H9 (cell line): ENCODE results near the gene SLC9A6. TPM values are rescaled to one million over a fixed set of nuclear protein-coding genes. Genes with fewer than 3 reads are reported as not detected.
"Not testable (repeated sequence)": the region's sequence is repeated elsewhere in the genome, so short reads cannot be mapped to it uniquely, and the experiment has no call there.

Source experiments
- DNase-seq: peaks from one replicate; pipeline ENCODE4 v3.0.0-alpha.2; 2017
- H2AFZ ChIP-seq: one replicate; pipeline ENCODE4 v1.6.1; 2013; ENCODE audit warnings: mild to moderate bottlenecking, low read length, control low read depth, moderate library complexity
- H2AK5ac ChIP-seq: 2 replicates; pipeline ENCODE4 v1.6.1; 2013; ENCODE audit warnings: low read length, control low read depth, mixed read lengths; ENCODE audit not compliant: insufficient read length
- H2BK120ac ChIP-seq: one replicate; pipeline ENCODE4 v1.6.1; 2013; ENCODE audit warnings: low read depth, mild to moderate bottlenecking, low read length, control low read depth, inconsistent platforms; ENCODE audit not compliant: poor library complexity, severe bottlenecking
- H2BK12ac ChIP-seq: 2 replicates; pipeline ENCODE4 v1.6.1; 2013; ENCODE audit warnings: low read length, control low read depth, mixed read lengths, low read depth; ENCODE audit not compliant: insufficient read length
- H2BK15ac ChIP-seq: 2 replicates; pipeline ENCODE4 v1.6.1; 2013; ENCODE audit warnings: low read depth, low read length, control low read depth
- H2BK20ac ChIP-seq: one replicate; pipeline ENCODE4 v1.6.1; 2013; ENCODE audit warnings: low read depth, mild to moderate bottlenecking, low read length, control low read depth, inconsistent platforms; ENCODE audit not compliant: poor library complexity, severe bottlenecking
- H2BK5ac ChIP-seq: 2 replicates; pipeline ENCODE4 v1.6.1; 2013; ENCODE audit warnings: low read length, control low read depth, mixed read lengths; ENCODE audit not compliant: insufficient read length
- H3K14ac ChIP-seq: 2 replicates; pipeline ENCODE4 v1.6.1; 2013; ENCODE audit warnings: low read length, control low read depth; ENCODE audit not compliant: insufficient read depth
- H3K18ac ChIP-seq: 2 replicates; pipeline ENCODE4 v1.6.1; 2013; ENCODE audit warnings: low read depth, mild to moderate bottlenecking, mixed read lengths, low read length, control low read depth; ENCODE audit not compliant: insufficient read length
- H3K23ac ChIP-seq: 2 replicates; pipeline ENCODE4 v1.6.1; 2013; ENCODE audit warnings: low read length, control low read depth, mixed read lengths, low read depth; ENCODE audit not compliant: insufficient read length
- H3K23me2 ChIP-seq: 2 replicates; pipeline ENCODE4 v1.6.1; 2013; ENCODE audit warnings: low read depth, mild to moderate bottlenecking, mixed read lengths, low read length, control low read depth; ENCODE audit not compliant: insufficient read length, poor library complexity, severe bottlenecking
- H3K27ac ChIP-seq: 2 replicates; pipeline ENCODE4 v1.5.1; 2013; ENCODE audit warnings: low read length, control low read depth, mixed read lengths, low read depth; ENCODE audit not compliant: insufficient read length
- H3K27me3 ChIP-seq: 2 replicates; pipeline ENCODE4 v1.6.1; 2013; ENCODE audit warnings: low read length, control low read depth, inconsistent platforms; ENCODE audit not compliant: insufficient read depth
- H3K4ac ChIP-seq: 2 replicates; pipeline ENCODE4 v1.6.1; 2013; ENCODE audit warnings: low read depth, mild to moderate bottlenecking, control low read depth, inconsistent platforms, low read length, moderate library complexity
- H3K4me1 ChIP-seq: 2 replicates; pipeline ENCODE4 v1.6.1; 2013; ENCODE audit warnings: low read length, control low read depth, inconsistent platforms; ENCODE audit not compliant: insufficient read depth
- H3K4me2 ChIP-seq: 2 replicates; pipeline ENCODE4 v1.6.1; 2013; ENCODE audit warnings: low read length, control low read depth, mixed read lengths; ENCODE audit not compliant: insufficient read length, insufficient read depth
- H3K56ac ChIP-seq: 2 replicates; pipeline ENCODE4 v1.6.1; 2013; ENCODE audit warnings: low read depth, mild to moderate bottlenecking, mixed read lengths, low read length, control low read depth; ENCODE audit not compliant: insufficient read length
- H3K79me1 ChIP-seq: 2 replicates; pipeline ENCODE4 v1.6.1; 2013; ENCODE audit warnings: low read depth, mild to moderate bottlenecking, moderate library complexity, low read length, control low read depth, inconsistent platforms; ENCODE audit not compliant: insufficient read depth, poor library complexity, severe bottlenecking
- H3K79me2 ChIP-seq: 2 replicates; pipeline ENCODE4 v1.6.1; 2013; ENCODE audit warnings: low read length, control low read depth, inconsistent platforms; ENCODE audit not compliant: insufficient read depth
- H3K9ac ChIP-seq: 2 replicates; pipeline ENCODE4 v1.6.1; 2013; ENCODE audit warnings: low read length, control low read depth, mixed read lengths; ENCODE audit not compliant: insufficient read length; ENCODE audit errors: extremely low read depth
- H3K9me3 ChIP-seq: one replicate; pipeline ENCODE4 v1.6.1; 2013; ENCODE audit warnings: low read depth, low read length, inconsistent platforms; ENCODE audit not compliant: control insufficient read depth
- H3T11ph ChIP-seq: one replicate; pipeline ENCODE4 v1.6.1; 2013; ENCODE audit warnings: mild to moderate bottlenecking, low read length, control low read depth, inconsistent platforms
- H4K20me1 ChIP-seq: one replicate; pipeline ENCODE4 v1.6.1; 2013; ENCODE audit not compliant: control insufficient read depth, insufficient read length, insufficient read depth
- H4K5ac ChIP-seq: 2 replicates; pipeline ENCODE4 v1.6.1; 2013; ENCODE audit warnings: low read depth, mild to moderate bottlenecking, mixed read lengths, low read length, control low read depth; ENCODE audit not compliant: insufficient read length
- H4K8ac ChIP-seq: replicated peaks from 2 replicates; pipeline ENCODE4 v1.6.1; 2013; ENCODE audit warnings: low read length, control low read depth, mixed read lengths, low read depth; ENCODE audit not compliant: insufficient read length
- H4K91ac ChIP-seq: 2 replicates; pipeline ENCODE4 v1.6.1; 2013; ENCODE audit warnings: low read depth, mild to moderate bottlenecking, moderate library complexity, mixed read lengths, low read length, control low read depth; ENCODE audit not compliant: insufficient read length
- H3K27ac Mint-ChIP-seq, 3 experiments: 2 replicates in 2 of 3; 3 replicates in 1 of 3; pipeline ENCODE4 v1.8.0; 2020 to 2021; ENCODE audit warnings: mixed read lengths in 3 of 3, mild to moderate bottlenecking in 1 of 3, moderate library complexity in 1 of 3
- H3K27me3 Mint-ChIP-seq: 2 replicates; pipeline ENCODE4 v1.8.0; 2021; ENCODE audit warnings: low read depth, mild to moderate bottlenecking, moderate library complexity, mixed read lengths
- H3K36me3 Mint-ChIP-seq, 3 experiments: 2 replicates in 2 of 3; 3 replicates in 1 of 3; pipeline ENCODE4 v1.8.0; 2020 to 2021; ENCODE audit warnings: low read depth in 3 of 3, mixed read lengths in 3 of 3; ENCODE audit not compliant: insufficient read depth in 1 of 3
- H3K4me1 Mint-ChIP-seq, 2 experiments: 2 replicates each; pipeline ENCODE4 v1.8.0; 2020; ENCODE audit warnings: mixed read lengths in 2 of 2
- H3K4me3 Mint-ChIP-seq, 2 experiments: 2 replicates in 1 of 2; 3 replicates in 1 of 2; pipeline ENCODE4 v1.8.0; 2020 to 2021; ENCODE audit warnings: mild to moderate bottlenecking in 2 of 2, mixed read lengths in 2 of 2, moderate library complexity in 1 of 2
- H3K9me3 Mint-ChIP-seq, 2 experiments: 2 replicates in 1 of 2; 3 replicates in 1 of 2; pipeline ENCODE4 v1.8.0; 2020; ENCODE audit warnings: mild to moderate bottlenecking in 2 of 2, mixed read lengths in 2 of 2, moderate library complexity in 1 of 2
- WGBS: extraction: QIAGEN DNeasy Blood & Tissue Kit; methylation state at CpG from one replicate; pipeline ENCODE4 v1.1.7; 2013; ENCODE audit warnings: missing lambda C conversion rate, low lambda C conversion rate, mixed read lengths; ENCODE audit not compliant: insufficient read length; ENCODE audit errors: extremely low coverage; 5-methylcytosine and 5-hydroxymethylcytosine counted together
- total RNA-seq: library from RNA; stranded (reverse); gene quantifications from 2 replicates; pipeline ENCODE4 v1.2.1, GENCODE V29; 2021
- TF ChIP-seq, protein P1 (sequence below): fragments of 200-600 bp; sonication (generic); conservative IDR thresholded peaks from 3 replicates; pipeline ENCODE4 v1.8.0; 2021; ENCODE audit warnings: antibody characterized with exemption, mild to moderate bottlenecking

Gene SLC9A6
- total RNA-seq, 1 experiment from 2014 or later = 12.3 TPM

DNA sequence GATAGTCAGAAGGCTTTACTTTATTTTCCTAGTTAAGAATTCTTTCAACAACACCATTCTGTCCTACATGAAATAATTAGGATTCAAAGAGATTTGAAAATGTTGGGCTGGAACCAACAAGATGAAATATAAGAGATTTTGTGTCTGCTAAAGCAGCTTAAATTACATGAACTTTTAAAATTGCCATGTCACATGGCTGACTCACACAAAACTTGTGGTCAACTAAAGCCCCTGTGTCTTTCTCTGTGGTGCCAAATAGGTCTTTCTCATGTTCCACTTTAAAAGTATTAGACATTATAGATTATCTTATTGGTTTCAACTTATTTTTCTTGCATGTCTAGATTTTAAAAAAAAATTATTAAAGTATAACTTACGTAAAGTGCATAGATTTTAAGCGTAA, 101.3 kb downstream of the SLC9A6 start:
- Histone ChIP-seq H3K56ac (no peak overlapping the region), H2BK120ac (no peak overlapping the region), H3K23me2 (no peaks in the 10 kb centered on the region), H3K4ac (no peak overlapping the region), H3K79me1 (no peaks in the 10 kb centered on the region), H4K20me1 (no peaks in the 10 kb centered on the region), H3T11ph (no peak overlapping the region), H2BK5ac (no peak overlapping the region), H4K8ac (no peak overlapping the region), H3K14ac (no peak overlapping the region), H4K91ac (no peak overlapping the region), H3K23ac (no peak overlapping the region), H2BK20ac (no peak overlapping the region), H2AFZ (no peak overlapping the region), H4K5ac (no peak overlapping the region), H3K18ac (no peak overlapping the region), H3K9me3 (no peaks in the 10 kb centered on the region), H2BK12ac (no peak overlapping the region), H3K27me3 (no peaks in the 10 kb centered on the region), H3K9ac (no peak overlapping the region), H2AK5ac (no peak overlapping the region), H2BK15ac (no peak overlapping the region), H3K27ac (no peak overlapping the region), H3K4me1 (no peaks in the 10 kb centered on the region), H3K4me2 (no peak overlapping the region), H3K79me2 (no peaks in the 10 kb centered on the region)
- Mint-ChIP-seq H3K4me1 (peaks cover 0 to 3% of the 10 kb centered on the region in 2 experiments; a peak in 1 of 4 replicates), H3K36me3 (peaks cover 0 to 2% (median 0%) of the 10 kb centered on the region in 3 experiments; a peak in 3 of 7 replicates), H3K27me3 (no peaks in the 10 kb centered on the region), H3K27ac (no peak overlapping the region), H3K4me3 (no peak overlapping the region), H3K9me3 (peaks cover 42 to 60% of the 10 kb centered on the region in 2 experiments)
- DNase-seq = no peak
- TF ChIP-seq, protein P1, sequence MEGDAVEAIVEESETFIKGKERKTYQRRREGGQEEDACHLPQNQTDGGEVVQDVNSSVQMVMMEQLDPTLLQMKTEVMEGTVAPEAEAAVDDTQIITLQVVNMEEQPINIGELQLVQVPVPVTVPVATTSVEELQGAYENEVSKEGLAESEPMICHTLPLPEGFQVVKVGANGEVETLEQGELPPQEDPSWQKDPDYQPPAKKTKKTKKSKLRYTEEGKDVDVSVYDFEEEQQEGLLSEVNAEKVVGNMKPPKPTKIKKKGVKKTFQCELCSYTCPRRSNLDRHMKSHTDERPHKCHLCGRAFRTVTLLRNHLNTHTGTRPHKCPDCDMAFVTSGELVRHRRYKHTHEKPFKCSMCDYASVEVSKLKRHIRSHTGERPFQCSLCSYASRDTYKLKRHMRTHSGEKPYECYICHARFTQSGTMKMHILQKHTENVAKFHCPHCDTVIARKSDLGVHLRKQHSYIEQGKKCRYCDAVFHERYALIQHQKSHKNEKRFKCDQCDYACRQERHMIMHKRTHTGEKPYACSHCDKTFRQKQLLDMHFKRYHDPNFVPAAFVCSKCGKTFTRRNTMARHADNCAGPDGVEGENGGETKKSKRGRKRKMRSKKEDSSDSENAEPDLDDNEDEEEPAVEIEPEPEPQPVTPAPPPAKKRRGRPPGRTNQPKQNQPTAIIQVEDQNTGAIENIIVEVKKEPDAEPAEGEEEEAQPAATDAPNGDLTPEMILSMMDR = no peak
- WGBS = no CpG with 5 or more reads among the region's 2 CpGs

DNA sequence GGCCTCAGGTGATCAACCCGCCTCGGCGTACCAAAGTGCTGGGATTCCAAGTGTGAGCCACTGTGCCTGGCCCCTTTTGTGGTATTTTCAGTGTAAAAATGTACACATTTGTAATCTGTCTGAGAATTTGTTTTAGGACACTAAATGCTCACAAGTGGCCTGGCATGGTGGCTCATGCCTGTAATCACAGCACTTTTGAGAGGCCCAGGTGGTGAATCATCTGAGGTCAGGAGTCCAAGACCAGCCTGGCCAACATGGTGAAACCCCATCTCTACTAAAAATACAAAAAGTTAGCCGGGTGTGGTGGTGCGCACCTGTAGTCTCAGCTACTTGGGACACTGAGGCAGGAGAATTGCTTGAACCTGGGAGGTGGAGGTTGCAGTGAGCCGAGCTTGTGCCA, 106.7 kb downstream of the SLC9A6 start:
- not testable (repeated sequence) for H2BK20ac ChIP-seq, H2BK5ac ChIP-seq, H2BK15ac ChIP-seq, H3K4ac ChIP-seq, H2BK12ac ChIP-seq, H4K5ac ChIP-seq, H4K20me1 ChIP-seq, H3K27ac Mint-ChIP-seq, H4K8ac ChIP-seq, H3K79me2 ChIP-seq, H3K27ac ChIP-seq, H3K18ac ChIP-seq, H2AK5ac ChIP-seq, H3K23ac ChIP-seq, H3K79me1 ChIP-seq, H4K91ac ChIP-seq, H3K27me3 Mint-ChIP-seq, H3K23me2 ChIP-seq, H3K4me1 Mint-ChIP-seq, H3K56ac ChIP-seq, H3K9me3 ChIP-seq, H3K36me3 Mint-ChIP-seq, H3K4me1 ChIP-seq, H2AFZ ChIP-seq, H3K14ac ChIP-seq, H3K9ac ChIP-seq, H3T11ph ChIP-seq, H3K4me3 Mint-ChIP-seq, H3K27me3 ChIP-seq, H2BK120ac ChIP-seq, DNase-seq, H3K4me2 ChIP-seq
- WGBS = no CpG with 5 or more reads among the region's 6 CpGs
- H3K9me3 Mint-ChIP-seq = peaks cover 46 to 58% of the 10 kb centered on the region in 2 experiments
